ENCODE measurements around the gene SLC35E1. TPM values are rescaled to one million over a fixed set of nuclear protein-coding genes. Genes with fewer than 3 reads are reported as not detected.
A peak's percentile ranks its signal among the peaks of the same experiment; 100 is the strongest.

SLC35E1 gene
- total and polyA plus RNA-seq, 12 donors: 20.1 to 49.8 (median 37.3) TPM

GRCh38 chr19:16569609-16570320 is 2.5 kb downstream of the SLC35E1 start:
- Histone ChIP-seq H3K27me3 (no peaks in the 10 kb centered on the region), H3K27ac (peak overlapping the region in 1 of 5 donors; percentile 49), H3K4me3 (no peak overlapping the region), H3K36me3 (replicated peaks in 1 of 2) (peaks cover 0 to 31% of the 10 kb centered on the region in 2 donors), H3K9me3 (replicated peaks in 1 of 3) (no peaks in the 10 kb centered on the region), H3K4me1 (replicated peaks in 1 of 2) (peaks cover 16 to 29% of the 10 kb centered on the region in 2 donors)
- intact Hi-C loops (cut with DNase I): loop anchor here in 1 of 2 donors (10.0 kb wide), 1 partner anchor 55 kb away; the partner anchor contains the start of gene MED26
- WGBS, 4 donors: 89 to 91% (median 91%) methylated on average over 16 to 17 of the region's 17 CpGs
- no peak for TF ChIP-seq POLR2A (IDR thresholded peaks at IDR 0.05)
- TF ChIP-seq CTCF (IDR thresholded peaks at IDR 0.05): no peak
- no peak for DNase-seq

- intact Hi-C loops (cut with DNase I): no loop called here
- peaks cover 0 to 61% of the 10 kb centered on the region in 2 donors for H3K36me3 ChIP-seq (replicated peaks in 1 of 2)
- TF ChIP-seq POLR2A (IDR thresholded peaks at IDR 0.05) (no peak), CTCF (IDR thresholded peaks at IDR 0.05) (no peak)
Observed at GRCh38 chr19:16566702-16567101, 5.5 kb downstream of the SLC35E1 start.

GRCh38 chr19:16566161-16566560 is 6.1 kb downstream of the SLC35E1 start:
- Histone ChIP-seq H3K9me3 (replicated peaks in 1 of 3) (no peaks in the 10 kb centered on the region), H3K27ac (peak overlapping the region in 1 of 5 donors; percentile 21), H3K36me3 (replicated peaks in 1 of 2) (peaks cover 0 to 67% of the 10 kb centered on the region in 2 donors), H3K4me3 (no peak overlapping the region), H3K27me3 (no peaks in the 10 kb centered on the region), H3K4me1 (replicated peaks in 1 of 2) (peaks cover 2% of the 10 kb centered on the region in 2 donors)
- DNase-seq: no peak
- WGBS, 4 donors: 72 to 85% (median 77%) methylated on average over 9 to 10 of the region's 10 CpGs
- TF ChIP-seq POLR2A (IDR thresholded peaks at IDR 0.05) (no peak), CTCF (IDR thresholded peaks at IDR 0.05) (no peak)
- intact Hi-C loops (cut with DNase I): no loop called here

More at GRCh38 chr19:16566702-16567101, 5.5 kb downstream of the SLC35E1 start:
- Histone ChIP-seq H3K27ac (peak overlapping the region in 1 of 5 donors; percentile 21), H3K27me3 (no peaks in the 10 kb centered on the region), H3K4me3 (no peak overlapping the region), H3K9me3 (replicated peaks in 1 of 3) (no peaks in the 10 kb centered on the region), H3K4me1 (replicated peaks in 1 of 2) (peaks cover 6 to 8% of the 10 kb centered on the region in 2 donors)
- no peak for DNase-seq
- 87 to 93% (median 92%) methylated on average over 5 of the region's 5 CpGs for WGBS, 4 donors

GRCh38 chr19:16564842-16565241 is 7.4 kb downstream of the SLC35E1 start:
- Histone ChIP-seq H3K36me3 (replicated peaks in 1 of 2) (peaks cover 0 to 74% of the 10 kb centered on the region in 2 donors), H3K4me1 (replicated peaks in 1 of 2) (no peaks in the 10 kb centered on the region), H3K27me3 (no peaks in the 10 kb centered on the region), H3K27ac (no peak overlapping the region), H3K9me3 (replicated peaks in 1 of 3) (no peaks in the 10 kb centered on the region), H3K4me3 (no peak overlapping the region)
- no peak for TF ChIP-seq POLR2A (IDR thresholded peaks at IDR 0.05)
- TF ChIP-seq CTCF (IDR thresholded peaks at IDR 0.05): no peak
- intact Hi-C loops (cut with DNase I): no loop called here
- no peak for DNase-seq
- WGBS, 4 donors: 89 to 93% (median 93%) methylated on average over 7 of the region's 7 CpGs

All from adrenal gland (tissue), 12 donors.